HUES6 (cell line): ENCODE measurements around the gene TTC7B.

Experiments
- H3K27ac ChIP-seq: 2 replicates; pipeline ENCODE4 v1.7.0; 2013; ENCODE audit warnings: low read depth, mild to moderate bottlenecking, low read length, inconsistent platforms
- H3K27me3 ChIP-seq: 2 replicates; pipeline ENCODE4 v1.6.1; 2013; ENCODE audit warnings: low read length; ENCODE audit not compliant: control insufficient read depth, insufficient read depth
- H3K36me3 ChIP-seq: 2 replicates; pipeline ENCODE4 v1.6.1; 2013; ENCODE audit warnings: low read length; ENCODE audit not compliant: control insufficient read depth, insufficient read depth
- H3K4me1 ChIP-seq: 2 replicates; pipeline ENCODE4 v1.6.1; 2013; ENCODE audit warnings: low read length; ENCODE audit not compliant: control insufficient read depth, insufficient read depth
- H3K4me3 ChIP-seq: 2 replicates; pipeline ENCODE4 v1.5.1; 2013; ENCODE audit warnings: low read depth, low read length
- H3K9ac ChIP-seq: one replicate; pipeline ENCODE4 v1.6.1; 2013; ENCODE audit warnings: mild to moderate bottlenecking, low read length
- H3K9me3 ChIP-seq: 2 replicates; pipeline ENCODE4 v1.6.1; 2013; ENCODE audit warnings: low read depth, low read length; ENCODE audit not compliant: control insufficient read depth, insufficient read depth

TTC7B gene

GRCh38 chr14:90753456-90754005 is 62.7 kb downstream of the TTC7B start:
- no peaks in the 10 kb centered on the region for H3K36me3 ChIP-seq
- H3K27ac ChIP-seq: no peak overlapping the region
- no peak overlapping the region for H3K9ac ChIP-seq
- H3K4me3 ChIP-seq: no peak overlapping the region
- H3K4me1 ChIP-seq: peaks cover 5% of the 10 kb centered on the region
- H3K27me3 ChIP-seq: peaks cover 8% of the 10 kb centered on the region; the same call in 1 of the 2 replicates
- 0 out of 2 replicates have a peak, but pooled peaks cover 3% of the 10 kb centered on the region for H3K9me3 ChIP-seq

GRCh38 chr14:90750701-90751100 is 65.5 kb downstream of the TTC7B start:
- H3K27ac ChIP-seq: no peak overlapping the region
- H3K27me3 ChIP-seq: no peaks in the 10 kb centered on the region
- no peak overlapping the region for H3K4me3 ChIP-seq
- no peak overlapping the region for H3K9ac ChIP-seq
- no peaks in the 10 kb centered on the region for H3K36me3 ChIP-seq
- H3K9me3 ChIP-seq: 0 out of 2 replicates have a peak, but pooled peaks cover 6% of the 10 kb centered on the region
- no peaks in the 10 kb centered on the region for H3K4me1 ChIP-seq

GRCh38 chr14:90750191-90750590 is 66.0 kb downstream of the TTC7B start:
- H3K9me3 ChIP-seq: 0 out of 2 replicates have a peak, but pooled peaks cover 6% of the 10 kb centered on the region
- H3K4me1 ChIP-seq: no peaks in the 10 kb centered on the region
- H3K27me3 ChIP-seq: no peaks in the 10 kb centered on the region
- H3K9ac ChIP-seq: no peak overlapping the region
- no peaks in the 10 kb centered on the region for H3K36me3 ChIP-seq
- H3K27ac ChIP-seq: no peak overlapping the region
- H3K4me3 ChIP-seq: no peak overlapping the region

- H3K36me3 ChIP-seq: no peaks in the 10 kb centered on the region
- no peaks in the 10 kb centered on the region for H3K4me1 ChIP-seq
Observed at GRCh38 chr14:90747909-90748308, 68.3 kb downstream of the TTC7B start.

GRCh38 chr14:90743826-90744225 is 72.4 kb downstream of the TTC7B start:
- no peak overlapping the region for H3K4me3 ChIP-seq
- no peaks in the 10 kb centered on the region for H3K4me1 ChIP-seq
- 0 out of 2 replicates have a peak, but pooled peaks cover 5% of the 10 kb centered on the region for H3K9me3 ChIP-seq
- H3K27me3 ChIP-seq: no peaks in the 10 kb centered on the region
- H3K36me3 ChIP-seq: no peaks in the 10 kb centered on the region
- no peak overlapping the region for H3K27ac ChIP-seq
- H3K9ac ChIP-seq: no peak overlapping the region

More at GRCh38 chr14:90747909-90748308, 68.3 kb downstream of the TTC7B start:
- Histone ChIP-seq H3K27me3 (no peaks in the 10 kb centered on the region), H3K9me3 (0 out of 2 replicates have a peak, but pooled peaks cover 6% of the 10 kb centered on the region), H3K9ac (no peak overlapping the region), H3K27ac (no peak overlapping the region), H3K4me3 (no peak overlapping the region)

GRCh38 chr14:90743425-90743824 is 72.8 kb downstream of the TTC7B start:
- Histone ChIP-seq H3K4me1 (no peaks in the 10 kb centered on the region), H3K27ac (no peak overlapping the region), H3K9me3 (0 out of 2 replicates have a peak, but pooled peaks cover 4% of the 10 kb centered on the region), H3K4me3 (no peak overlapping the region), H3K36me3 (no peaks in the 10 kb centered on the region), H3K27me3 (no peaks in the 10 kb centered on the region), H3K9ac (no peak overlapping the region)

GRCh38 chr14:90742729-90743128 is 73.5 kb downstream of the TTC7B start:
- H3K36me3 ChIP-seq: no peaks in the 10 kb centered on the region

GRCh38 chr14:90742252-90742651 is 74.0 kb downstream of the TTC7B start:
- Histone ChIP-seq H3K4me1 (no peaks in the 10 kb centered on the region), H3K9ac (no peak overlapping the region), H3K4me3 (no peak overlapping the region), H3K27me3 (no peaks in the 10 kb centered on the region), H3K27ac (no peak overlapping the region), H3K9me3 (no peaks in the 10 kb centered on the region), H3K36me3 (no peaks in the 10 kb centered on the region)

More at GRCh38 chr14:90742729-90743128, 73.5 kb downstream of the TTC7B start:
- no peak overlapping the region for H3K9ac ChIP-seq
- no peak overlapping the region for H3K27ac ChIP-seq
- H3K4me3 ChIP-seq: no peak overlapping the region
- no peaks in the 10 kb centered on the region for H3K27me3 ChIP-seq
- no peaks in the 10 kb centered on the region for H3K4me1 ChIP-seq
- H3K9me3 ChIP-seq: 0 out of 2 replicates have a peak, but pooled peaks cover 4% of the 10 kb centered on the region

- Histone ChIP-seq H3K9me3 (no peaks in the 10 kb centered on the region), H3K9ac (no peak overlapping the region), H3K27me3 (no peaks in the 10 kb centered on the region), H3K4me3 (no peak overlapping the region), H3K36me3 (no peaks in the 10 kb centered on the region), H3K27ac (no peak overlapping the region), H3K4me1 (no peaks in the 10 kb centered on the region)
Observed at GRCh38 chr14:90741682-90741946, 74.6 kb downstream of the TTC7B start.

GRCh38 chr14:90740946-90741681 is 75.1 kb downstream of the TTC7B start:
- Histone ChIP-seq H3K27ac (no peak overlapping the region), H3K36me3 (no peaks in the 10 kb centered on the region), H3K4me3 (no peak overlapping the region), H3K27me3 (no peaks in the 10 kb centered on the region), H3K9ac (no peak overlapping the region), H3K9me3 (no peaks in the 10 kb centered on the region), H3K4me1 (no peaks in the 10 kb centered on the region)

- H3K27ac ChIP-seq: no peak overlapping the region
- no peaks in the 10 kb centered on the region for H3K4me1 ChIP-seq
- H3K27me3 ChIP-seq: no peaks in the 10 kb centered on the region
Observed at GRCh38 chr14:90740081-90740480, 76.1 kb downstream of the TTC7B start.

More at GRCh38 chr14:90740081-90740480, 76.1 kb downstream of the TTC7B start:
- H3K9ac ChIP-seq: no peak overlapping the region
- H3K36me3 ChIP-seq: no peaks in the 10 kb centered on the region
- H3K9me3 ChIP-seq: no peaks in the 10 kb centered on the region
- H3K4me3 ChIP-seq: no peak overlapping the region
